Embryonic facial prominence (tissue), 1 donor: ENCODE data around the gene FURIN.
"Not testable (repeated sequence)": the region's sequence is repeated elsewhere in the genome, so short reads cannot be mapped to it uniquely, and the experiment has no call there.

Source experiments
- DNase-seq: peaks from one replicate; pipeline ENCODE4 v3.0.0-alpha.2; 2016; ENCODE audit errors: extremely low spot score

Gene FURIN

DNA sequence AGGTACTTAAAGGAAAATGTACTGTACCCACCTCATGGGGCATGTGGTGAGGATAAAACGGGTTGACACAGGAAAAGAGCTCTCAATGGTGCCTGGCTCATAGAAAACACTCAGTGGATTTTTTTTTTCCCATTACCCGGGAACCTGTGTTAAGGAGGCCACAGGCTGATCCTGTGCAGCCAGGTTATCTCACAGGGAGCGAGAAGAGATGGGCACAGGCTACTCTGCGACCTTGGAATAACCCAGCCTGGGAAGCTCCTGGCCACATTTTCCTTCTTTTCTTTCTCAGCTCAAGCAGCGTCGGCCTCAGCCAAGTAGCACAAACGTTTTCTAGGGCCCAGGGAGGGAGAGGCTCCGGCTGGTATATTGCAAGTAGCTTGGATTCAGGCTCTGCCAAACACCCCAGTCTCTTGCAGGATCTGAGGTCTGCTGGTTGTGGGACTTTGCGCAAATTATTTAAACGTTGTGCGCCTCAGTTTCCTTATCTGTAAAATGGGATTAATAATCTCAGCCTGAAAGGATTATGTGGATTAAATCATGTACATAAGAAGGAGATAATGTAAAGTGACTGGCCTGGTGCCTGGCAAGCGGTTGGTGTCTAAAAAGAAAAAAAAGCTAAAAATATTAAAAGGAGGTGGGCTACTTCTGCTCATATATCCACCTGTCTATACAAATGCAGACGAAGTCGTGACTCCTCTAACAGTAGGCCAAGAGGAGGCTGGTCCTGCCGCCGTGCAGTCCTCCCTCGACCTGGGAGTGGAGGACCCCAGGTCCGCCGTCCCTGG, 2.2 kb downstream of the FURIN start:
- DNase-seq = no peak

GRCh38 chr15:90871139-90871715, 2.8 kb downstream of the FURIN start:
- DNase-seq = no peak

- DNase-seq = no peak
Observed at GRCh38 chr15:90871716-90872485, 3.5 kb downstream of the FURIN start.

DNA sequence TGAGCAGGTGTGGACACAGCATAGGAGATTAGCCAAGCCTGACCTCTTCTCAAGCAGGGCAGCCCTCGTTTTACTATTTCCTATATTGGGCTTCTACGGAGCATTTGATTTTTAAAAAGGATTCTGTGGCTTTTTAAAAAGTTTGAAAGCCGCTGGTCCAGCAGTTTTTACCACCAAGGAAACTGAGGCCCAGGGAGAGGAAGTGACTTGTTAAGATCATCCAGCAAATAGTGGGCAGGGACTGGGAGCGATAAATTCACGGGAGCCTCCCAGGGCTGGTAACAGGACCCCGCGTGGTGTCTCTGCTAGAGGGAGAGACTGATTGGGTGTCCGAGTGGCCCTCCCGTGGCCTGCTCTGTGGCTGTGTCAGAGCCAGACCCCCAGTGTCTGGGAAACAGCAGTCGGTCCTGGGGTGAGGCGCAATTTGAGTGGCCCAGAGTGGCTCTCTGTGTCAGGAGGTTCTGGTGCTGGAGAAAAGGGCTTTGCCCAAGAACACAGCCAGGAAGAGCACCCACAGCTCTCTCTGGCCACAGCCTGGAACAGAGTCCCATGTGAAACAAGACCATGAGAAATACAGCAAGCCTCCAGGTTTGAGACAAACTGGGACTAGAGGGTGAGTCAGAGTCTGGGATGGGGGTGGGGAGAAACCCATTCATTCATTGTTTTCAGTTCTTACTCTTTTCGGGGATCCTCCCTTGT, 4.2 kb downstream of the FURIN start:
- no peak for DNase-seq

DNA sequence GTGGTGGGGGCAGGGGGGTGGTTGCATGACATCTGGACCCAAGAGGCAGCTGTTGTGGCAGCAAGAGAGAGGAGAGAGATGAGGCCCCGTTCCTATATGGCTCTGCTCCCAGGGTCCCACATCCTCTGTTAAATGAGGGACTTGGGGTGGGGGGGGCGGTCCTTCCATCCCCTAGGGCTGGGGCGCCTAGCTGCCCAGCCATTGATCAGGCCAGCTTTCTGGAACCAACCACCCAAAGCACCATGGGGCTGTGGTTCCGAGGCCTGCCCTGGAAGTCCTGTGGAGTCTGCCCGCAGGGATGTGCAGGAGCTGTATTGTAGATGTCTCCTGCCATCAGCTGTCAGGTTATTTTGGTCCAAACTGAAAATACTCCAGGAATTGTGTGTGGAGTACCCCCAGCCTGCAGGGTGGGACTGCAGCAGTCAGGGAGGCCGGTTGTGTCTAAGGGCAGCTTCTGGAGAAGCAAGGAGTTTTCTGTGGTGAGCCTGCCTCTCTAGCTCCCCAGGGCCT, 5.2 kb downstream of the FURIN start:
- DNase-seq = no peak

GRCh38 chr15:90873998-90874605, 5.7 kb downstream of the FURIN start:
- DNase-seq = no peak

GRCh38 chr15:90874986-90875385, 6.6 kb downstream of the FURIN start:
- not testable (repeated sequence) for DNase-seq

GRCh38 chr15:90875549-90875981, 7.2 kb downstream of the FURIN start:
- no peak for DNase-seq

DNA sequence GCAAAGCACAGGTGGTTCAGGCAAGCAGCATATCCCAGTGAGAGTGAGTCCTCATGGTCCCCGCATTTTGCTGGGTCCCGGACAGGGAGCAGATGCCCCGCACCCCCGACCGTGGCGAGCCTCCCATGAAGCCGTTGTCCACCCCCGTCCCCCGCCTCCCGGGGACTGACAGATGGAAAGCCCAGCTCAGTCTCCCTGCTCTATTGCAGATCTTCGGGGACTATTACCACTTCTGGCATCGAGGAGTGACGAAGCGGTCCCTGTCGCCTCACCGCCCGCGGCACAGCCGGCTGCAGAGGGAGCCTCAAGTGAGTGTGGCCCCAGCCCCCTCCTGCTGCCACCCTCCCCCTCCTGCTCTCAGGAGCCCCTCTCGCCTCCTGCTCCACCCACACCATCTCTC, 7.7 kb downstream of the FURIN start:
- no peak for DNase-seq

DNA sequence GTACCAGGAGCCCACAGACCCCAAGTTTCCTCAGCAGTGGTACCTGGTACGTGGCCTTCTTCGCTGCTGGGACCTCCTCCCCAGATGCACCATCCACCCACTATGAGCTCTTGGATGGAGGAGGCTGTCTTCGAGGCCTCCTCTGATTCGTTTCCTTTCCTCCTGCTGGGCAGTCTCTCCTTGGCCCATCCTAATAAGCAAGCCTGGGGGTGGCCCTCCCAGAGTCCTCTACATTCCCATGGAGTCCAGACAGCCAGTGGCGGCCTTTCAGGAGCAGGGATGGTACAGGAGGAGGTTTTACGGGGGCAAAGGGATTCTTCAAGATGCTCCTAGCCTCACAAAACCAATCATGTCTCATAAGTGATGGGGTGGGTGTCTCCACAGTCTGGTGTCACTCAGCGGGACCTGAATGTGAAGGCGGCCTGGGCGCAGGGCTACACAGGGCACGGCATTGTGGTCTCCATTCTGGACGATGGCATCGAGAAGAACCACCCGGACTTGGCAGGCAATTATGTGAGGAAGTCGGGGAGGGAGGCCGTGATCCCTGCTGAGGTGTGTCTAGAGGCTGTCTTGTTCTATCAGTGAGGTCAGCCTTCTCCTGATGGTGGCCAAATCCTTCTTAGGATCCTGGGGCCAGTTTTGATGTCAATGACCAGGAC, 8.3 kb downstream of the FURIN start:
- no peak for DNase-seq

DNA sequence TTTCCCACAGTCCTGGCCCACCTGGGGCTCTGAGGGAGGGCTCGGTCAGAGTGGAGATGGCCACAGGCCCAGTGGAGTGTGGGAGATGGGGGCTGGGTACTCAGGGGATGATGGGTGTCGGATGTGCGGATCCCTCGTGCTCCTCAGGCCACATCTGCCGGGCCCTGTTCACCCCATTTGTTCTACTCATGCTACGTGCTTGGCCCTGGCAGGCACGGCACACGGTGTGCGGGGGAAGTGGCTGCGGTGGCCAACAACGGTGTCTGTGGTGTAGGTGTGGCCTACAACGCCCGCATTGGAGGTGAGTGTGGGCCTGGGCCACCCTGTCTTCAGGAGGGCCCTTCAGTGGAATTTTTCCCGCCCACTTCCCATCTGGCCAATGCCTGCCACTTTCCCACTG, 8.9 kb downstream of the FURIN start:
- no peak for DNase-seq

DNA sequence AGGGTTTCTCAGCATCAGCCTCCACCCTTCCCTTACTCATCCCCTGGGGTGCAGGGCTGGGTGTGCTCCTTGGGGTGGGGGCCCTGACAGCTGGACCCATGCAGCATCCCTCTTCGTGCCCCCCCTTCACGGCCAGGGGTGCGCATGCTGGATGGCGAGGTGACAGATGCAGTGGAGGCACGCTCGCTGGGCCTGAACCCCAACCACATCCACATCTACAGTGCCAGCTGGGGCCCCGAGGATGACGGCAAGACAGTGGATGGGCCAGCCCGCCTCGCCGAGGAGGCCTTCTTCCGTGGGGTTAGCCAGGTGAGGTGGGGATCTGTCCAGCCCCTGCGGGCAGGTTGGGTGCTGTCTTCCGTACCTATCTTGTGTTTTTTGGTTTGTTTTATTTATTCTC, 9.6 kb downstream of the FURIN start:
- no peak for DNase-seq

- DNase-seq = no peak
Observed at GRCh38 chr15:90878660-90879059, 10.3 kb downstream of the FURIN start.

DNA sequence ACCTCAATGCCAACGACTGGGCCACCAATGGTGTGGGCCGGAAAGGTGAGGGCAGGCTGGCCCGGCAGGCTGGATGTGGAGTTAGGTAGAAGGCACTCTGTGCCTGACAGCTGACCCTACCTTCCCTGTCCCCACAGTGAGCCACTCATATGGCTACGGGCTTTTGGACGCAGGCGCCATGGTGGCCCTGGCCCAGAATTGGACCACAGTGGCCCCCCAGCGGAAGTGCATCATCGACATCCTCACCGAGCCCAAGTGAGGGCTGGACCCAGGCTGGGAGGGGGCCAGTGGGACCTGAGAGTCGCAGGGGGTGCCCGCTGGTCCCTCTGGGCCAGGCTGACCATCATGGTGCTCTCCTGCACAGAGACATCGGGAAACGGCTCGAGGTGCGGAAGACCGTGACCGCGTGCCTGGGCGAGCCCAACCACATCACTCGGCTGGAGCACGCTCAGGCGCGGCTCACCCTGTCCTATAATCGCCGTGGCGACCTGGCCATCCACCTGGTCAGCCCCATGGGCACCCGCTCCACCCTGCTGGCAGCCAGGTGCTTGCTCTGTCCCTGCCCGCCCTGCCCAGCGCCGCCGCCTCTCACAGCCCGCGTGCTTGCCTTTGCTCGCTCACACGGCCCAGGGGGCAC, 11.5 kb downstream of the FURIN start:
- no peak for DNase-seq

DNA sequence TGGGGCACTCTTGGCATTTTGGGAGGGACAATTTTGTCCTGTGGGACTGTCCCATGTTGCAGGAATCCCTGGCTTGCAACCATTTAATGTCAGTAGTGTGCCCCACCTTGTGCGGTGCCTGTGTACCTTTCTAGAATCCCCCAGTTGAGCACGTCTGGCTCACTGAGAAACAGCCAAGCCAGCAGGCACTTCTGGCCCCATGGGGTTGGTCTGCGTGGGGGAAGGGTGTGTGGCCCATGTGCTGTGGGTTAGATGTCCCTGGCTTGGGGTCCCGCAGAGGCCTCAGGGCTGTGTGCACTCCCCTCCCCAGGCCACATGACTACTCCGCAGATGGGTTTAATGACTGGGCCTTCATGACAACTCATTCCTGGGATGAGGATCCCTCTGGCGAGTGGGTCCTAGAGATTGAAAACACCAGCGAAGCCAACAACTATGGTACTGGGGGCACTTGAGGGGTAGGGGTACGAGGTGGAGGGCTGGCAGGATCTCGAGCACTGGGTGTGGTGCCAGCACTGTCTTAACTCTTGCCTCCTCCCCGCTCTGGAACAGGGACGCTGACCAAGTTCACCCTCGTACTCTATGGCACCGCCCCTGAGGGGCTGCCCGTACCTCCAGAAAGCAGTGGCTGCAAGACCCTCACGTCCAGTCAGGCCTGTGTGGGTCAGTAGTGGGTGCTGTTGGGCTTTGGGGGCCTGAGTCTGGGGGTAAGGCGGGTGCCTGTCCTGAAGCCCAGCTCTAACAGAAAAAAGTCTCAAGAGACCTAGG, 12.2 kb downstream of the FURIN start:
- DNase-seq = no peak

- DNase-seq = no peak
Observed at GRCh38 chr15:90881181-90881977, 13.0 kb downstream of the FURIN start.

DNA sequence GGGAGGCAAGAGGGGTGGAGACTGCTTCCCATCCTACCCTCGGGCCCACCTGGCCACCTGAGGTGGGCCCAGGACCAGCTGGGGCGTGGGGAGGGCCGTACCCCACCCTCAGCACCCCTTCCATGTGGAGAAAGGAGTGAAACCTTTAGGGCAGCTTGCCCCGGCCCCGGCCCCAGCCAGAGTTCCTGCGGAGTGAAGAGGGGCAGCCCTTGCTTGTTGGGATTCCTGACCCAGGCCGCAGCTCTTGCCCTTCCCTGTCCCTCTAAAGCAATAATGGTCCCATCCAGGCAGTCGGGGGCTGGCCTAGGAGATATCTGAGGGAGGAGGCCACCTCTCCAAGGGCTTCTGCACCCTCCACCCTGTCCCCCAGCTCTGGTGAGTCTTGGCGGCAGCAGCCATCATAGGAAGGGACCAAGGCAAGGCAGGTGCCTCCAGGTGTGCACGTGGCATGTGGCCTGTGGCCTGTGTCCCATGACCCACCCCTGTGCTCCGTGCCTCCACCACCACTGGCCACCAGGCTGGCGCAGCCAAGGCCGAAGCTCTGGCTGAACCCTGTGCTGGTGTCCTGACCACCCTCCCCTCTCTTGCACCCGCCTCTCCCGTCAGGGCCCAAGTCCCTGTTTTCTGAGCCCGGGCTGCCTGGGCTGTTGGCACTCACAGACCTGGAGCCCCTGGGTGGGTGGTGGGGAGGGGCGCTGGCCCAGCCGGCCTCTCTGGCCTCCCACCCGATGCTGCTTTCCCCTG, 13.8 kb downstream of the FURIN start:
- DNase-seq = no peak
